Loucy (cell line): ENCODE data around the gene DIP2B.

Experiments
- H2AFZ ChIP-seq: fragments of 200-600 bp; sonication (generic); 2 replicates; pipeline ENCODE4 v1.6.0; 2016; ENCODE audit warnings: antibody characterized with exemption, mild to moderate bottlenecking, low read length, moderate library complexity
- H3F3A ChIP-seq: fragments of 200-600 bp; 2 replicates; pipeline ENCODE4 v1.6.0; 2016; ENCODE audit warnings: antibody characterized with exemption, low read depth, mild to moderate bottlenecking
- H3K27me3 ChIP-seq: fragments of 200-600 bp; sonication (generic); 2 replicates; pipeline ENCODE4 v1.6.1; 2014; ENCODE audit warnings: low read length, mild to moderate bottlenecking; ENCODE audit not compliant: insufficient read depth, poor library complexity, severe bottlenecking
- H3K36me3 ChIP-seq: fragments of 200-600 bp; sonication (generic); 2 replicates; pipeline ENCODE4 v1.6.1; 2016; ENCODE audit warnings: low read length; ENCODE audit not compliant: insufficient read depth
- H3K4me1 ChIP-seq: fragments of 200-600 bp; sonication (generic); 2 replicates; pipeline ENCODE4 v1.5.1; 2014; ENCODE audit warnings: low read length, mild to moderate bottlenecking; ENCODE audit not compliant: insufficient read depth, poor library complexity, severe bottlenecking
- H3K4me2 ChIP-seq: fragments of 200-600 bp; sonication (generic); 2 replicates; pipeline ENCODE4 v1.6.0; 2014; ENCODE audit warnings: antibody characterized with exemption, low read length, low read depth, mild to moderate bottlenecking; ENCODE audit not compliant: poor library complexity, severe bottlenecking
- H3K4me3 ChIP-seq: fragments of 200-600 bp; sonication (generic); 2 replicates; pipeline ENCODE4 v1.5.1; 2014; ENCODE audit warnings: low read length, mild to moderate bottlenecking, mixed read lengths; ENCODE audit not compliant: poor library complexity, severe bottlenecking
- H3K79me2 ChIP-seq: fragments of 200-600 bp; sonication (generic); 2 replicates; pipeline ENCODE4 v1.6.1; 2014; ENCODE audit warnings: low read length; ENCODE audit not compliant: insufficient read depth
- H3K9ac ChIP-seq: fragments of 200-600 bp; sonication (generic); 2 replicates; pipeline ENCODE4 v1.6.0; 2014; ENCODE audit warnings: mild to moderate bottlenecking, low read depth, low read length, moderate library complexity; ENCODE audit not compliant: poor library complexity, severe bottlenecking
- H3K9me2 ChIP-seq: fragments of 200-600 bp; sonication (generic); replicated peaks from 2 replicates; pipeline ENCODE4 v1.6.1; 2016; ENCODE audit warnings: low read depth, low read length, mixed read lengths
- H3K9me3 ChIP-seq: fragments of 200-600 bp; sonication (generic); 2 replicates; pipeline ENCODE4 v1.6.1; 2014; ENCODE audit warnings: mild to moderate bottlenecking, antibody characterized with exemption, low read length, low read depth; ENCODE audit not compliant: insufficient read depth
- H4K20me1 ChIP-seq: fragments of 200-600 bp; sonication (generic); 2 replicates; pipeline ENCODE4 v1.6.0; 2014; ENCODE audit warnings: antibody characterized with exemption, low read length, mild to moderate bottlenecking; ENCODE audit not compliant: insufficient read depth, poor library complexity, severe bottlenecking
- EZH2phosphoT487 ChIP-seq: fragments of 200-600 bp; IDR thresholded peaks from 2 replicates; pipeline ENCODE4 v1.6.1; 2018; ENCODE audit warnings: antibody characterized with exemption, mild to moderate bottlenecking, moderate library complexity, borderline replicate concordance
- TF ChIP-seq, protein P1 (sequence below): fragments of 200-600 bp; sonication (generic); conservative IDR thresholded peaks from 2 replicates; pipeline ENCODE4 v1.5.1; 2014; ENCODE audit warnings: mild to moderate bottlenecking, antibody characterized with exemption, low read length

DIP2B gene

DNA sequence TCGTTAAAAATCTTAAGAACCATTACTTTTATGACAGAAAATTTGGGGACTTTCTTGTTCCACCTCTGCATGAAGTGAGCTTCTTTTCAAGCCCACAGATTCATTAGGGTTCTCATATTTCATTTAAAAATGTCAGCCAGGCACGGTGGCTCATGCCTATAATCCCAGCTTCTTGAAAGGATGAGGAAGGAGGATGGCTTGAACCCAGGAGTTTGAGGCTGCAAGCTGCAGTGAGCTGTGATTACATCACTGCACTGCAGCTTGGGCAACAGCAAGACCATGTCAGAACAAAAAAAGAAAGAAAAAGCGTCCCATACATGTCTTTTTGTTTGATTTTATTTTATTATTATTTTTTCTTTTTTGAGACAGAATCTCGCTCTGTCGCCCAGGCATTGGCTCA, 215.7 kb downstream of the DIP2B start:
- Histone ChIP-seq H3K79me2 (no peaks in the 10 kb centered on the region), H3K4me3 (no peak overlapping the region), H3K9ac (no peak overlapping the region), H3K36me3 (peaks cover 67% of the 10 kb centered on the region), H3K4me2 (no peak overlapping the region), H2AFZ (no peak overlapping the region), H3F3A (no peaks in the 10 kb centered on the region), H3K27me3 (no peaks in the 10 kb centered on the region), H4K20me1 (no peaks in the 10 kb centered on the region), H3K4me1 (no peaks in the 10 kb centered on the region), H3K9me2 (no peaks in the 10 kb centered on the region), H3K9me3 (no peaks in the 10 kb centered on the region)
- no peak for TF ChIP-seq EZH2phosphoT487
- TF ChIP-seq, protein P1, sequence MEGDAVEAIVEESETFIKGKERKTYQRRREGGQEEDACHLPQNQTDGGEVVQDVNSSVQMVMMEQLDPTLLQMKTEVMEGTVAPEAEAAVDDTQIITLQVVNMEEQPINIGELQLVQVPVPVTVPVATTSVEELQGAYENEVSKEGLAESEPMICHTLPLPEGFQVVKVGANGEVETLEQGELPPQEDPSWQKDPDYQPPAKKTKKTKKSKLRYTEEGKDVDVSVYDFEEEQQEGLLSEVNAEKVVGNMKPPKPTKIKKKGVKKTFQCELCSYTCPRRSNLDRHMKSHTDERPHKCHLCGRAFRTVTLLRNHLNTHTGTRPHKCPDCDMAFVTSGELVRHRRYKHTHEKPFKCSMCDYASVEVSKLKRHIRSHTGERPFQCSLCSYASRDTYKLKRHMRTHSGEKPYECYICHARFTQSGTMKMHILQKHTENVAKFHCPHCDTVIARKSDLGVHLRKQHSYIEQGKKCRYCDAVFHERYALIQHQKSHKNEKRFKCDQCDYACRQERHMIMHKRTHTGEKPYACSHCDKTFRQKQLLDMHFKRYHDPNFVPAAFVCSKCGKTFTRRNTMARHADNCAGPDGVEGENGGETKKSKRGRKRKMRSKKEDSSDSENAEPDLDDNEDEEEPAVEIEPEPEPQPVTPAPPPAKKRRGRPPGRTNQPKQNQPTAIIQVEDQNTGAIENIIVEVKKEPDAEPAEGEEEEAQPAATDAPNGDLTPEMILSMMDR: no peak

DNA sequence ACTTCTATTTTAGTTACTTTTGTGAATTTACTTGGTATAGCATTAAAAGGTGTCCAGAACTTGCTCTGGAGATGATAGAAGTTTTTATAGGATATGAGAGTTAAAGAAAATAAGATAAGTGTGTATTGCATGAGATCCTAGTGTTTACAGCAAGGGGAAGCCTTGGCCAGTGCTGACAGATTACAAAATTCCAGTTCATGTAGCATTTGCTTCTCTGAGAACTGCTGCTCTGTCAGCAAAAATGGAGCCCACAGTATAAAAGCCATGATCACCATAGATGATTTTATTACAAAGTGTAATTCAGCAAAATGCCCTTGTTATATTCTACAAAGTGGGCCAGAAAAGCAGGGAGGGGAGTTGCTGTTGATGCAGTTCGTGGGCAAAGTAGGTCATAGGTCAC, 219.1 kb downstream of the DIP2B start:
- H4K20me1 ChIP-seq: no peaks in the 10 kb centered on the region
- no peaks in the 10 kb centered on the region for H3F3A ChIP-seq
- H3K9ac ChIP-seq: no peak overlapping the region
- no peaks in the 10 kb centered on the region for H3K9me2 ChIP-seq
- no peaks in the 10 kb centered on the region for H3K4me1 ChIP-seq
- peaks cover 76% of the 10 kb centered on the region for H3K36me3 ChIP-seq
- TF ChIP-seq, protein P1: no peak
- no peak for TF ChIP-seq EZH2phosphoT487
- no peak overlapping the region for H2AFZ ChIP-seq
- no peaks in the 10 kb centered on the region for H3K27me3 ChIP-seq
- H3K79me2 ChIP-seq: no peaks in the 10 kb centered on the region
- H3K4me2 ChIP-seq: no peak overlapping the region
- no peaks in the 10 kb centered on the region for H3K9me3 ChIP-seq
- no peak overlapping the region for H3K4me3 ChIP-seq

DNA sequence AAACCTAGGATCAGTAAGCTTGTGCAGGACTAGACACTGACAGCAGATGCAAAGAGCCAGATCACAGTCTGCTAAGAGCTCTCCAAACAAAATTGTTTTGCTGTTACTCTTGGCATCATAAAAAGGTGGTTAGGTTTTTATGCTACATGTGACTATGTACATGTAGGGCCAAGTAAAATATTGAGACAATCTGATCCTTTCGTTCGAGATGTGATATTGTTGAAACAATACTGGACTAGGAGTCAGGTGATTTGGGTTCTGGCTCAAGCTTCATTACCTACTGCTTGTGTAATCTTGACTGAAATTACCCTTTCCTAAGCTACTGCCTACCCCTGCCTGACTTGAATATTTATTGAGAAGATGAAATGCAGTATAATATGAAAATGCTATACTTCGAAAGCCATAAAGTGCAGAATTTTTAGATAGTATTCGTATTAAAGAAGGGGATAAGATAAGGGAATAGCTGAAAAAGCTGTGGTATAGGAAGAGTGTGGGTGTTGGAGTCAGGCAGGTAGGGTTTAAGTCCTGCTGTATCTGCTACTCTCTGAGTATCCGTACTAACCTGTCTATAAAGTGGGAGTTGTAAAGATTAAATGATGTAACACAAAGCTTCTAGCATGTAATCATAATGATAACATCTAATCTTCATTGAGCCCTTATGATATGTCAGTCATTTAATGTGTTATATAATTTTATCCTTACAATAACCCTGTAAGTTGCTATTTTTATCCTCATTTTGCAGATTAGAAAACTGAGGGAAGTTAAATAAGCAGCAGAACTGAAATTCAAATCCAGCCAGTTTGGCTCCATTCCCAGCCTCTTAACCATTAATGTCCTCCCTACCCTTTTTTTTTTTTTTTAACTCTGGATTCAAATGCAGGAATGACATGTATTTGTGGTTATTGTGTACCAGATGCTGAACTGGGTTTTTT, 220.5 kb downstream of the DIP2B start:
- no peak for TF ChIP-seq EZH2phosphoT487
- TF ChIP-seq, protein P1: no peak
- Histone ChIP-seq H3K4me1 (no peaks in the 10 kb centered on the region), H3K9ac (no peak overlapping the region), H3K9me3 (no peaks in the 10 kb centered on the region), H3K4me2 (no peak overlapping the region), H3K79me2 (no peaks in the 10 kb centered on the region), H3K36me3 (peaks cover 85% of the 10 kb centered on the region), H3K9me2 (no peaks in the 10 kb centered on the region), H3F3A (no peaks in the 10 kb centered on the region), H4K20me1 (no peaks in the 10 kb centered on the region), H2AFZ (no peak overlapping the region), H3K4me3 (no peak overlapping the region), H3K27me3 (no peaks in the 10 kb centered on the region)
